ENCODE results near the gene ZNFX1. TPM values are rescaled to one million over a fixed set of nuclear protein-coding genes. Genes with fewer than 3 reads are reported as not detected.

ZNFX1 gene
- total and polyA plus RNA-seq, 2 experiments from 2014 or later = 47.3 to 50.7 TPM

DNA sequence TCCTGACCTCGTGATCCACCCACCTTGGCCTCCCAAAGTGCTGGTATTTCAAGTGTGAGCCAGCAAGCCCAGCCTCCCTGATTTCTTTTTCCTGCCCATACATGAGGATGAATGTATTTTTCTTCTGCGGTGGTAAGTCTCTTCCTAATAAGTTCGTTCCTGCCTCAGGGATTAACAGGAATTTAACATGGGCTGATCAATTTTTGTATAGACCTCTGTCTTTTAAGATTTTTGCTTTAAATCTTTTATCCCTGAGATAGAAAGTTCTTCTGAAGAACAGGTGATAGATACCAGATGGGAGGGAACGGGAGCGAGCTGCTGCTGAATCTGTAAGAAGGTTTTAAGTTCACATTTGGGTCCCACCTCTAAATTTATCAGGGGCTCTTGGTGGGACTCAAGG is 7.0 kb upstream of the ZNFX1 start:
- no peak overlapping the region for H3K9ac ChIP-seq
- no peak overlapping the region for H2AFZ ChIP-seq
- H3K36me3 ChIP-seq (ENCODE audit: low read depth) = peaks cover 97% of the 10 kb centered on the region
- peaks cover 61% of the 10 kb centered on the region for H3K4me1 ChIP-seq (ENCODE audit: insufficient read depth)
- TF ChIP-seq EZH2 (IDR thresholded peaks at IDR 0.05; ENCODE audit: insufficient read depth, poor library complexity, severe bottlenecking) (no peak), EZH2phosphoT487 (IDR thresholded peaks at IDR 0.05; ENCODE audit: insufficient read depth, low read depth) (no peak)
- 93 to 100% methylated on average over 5 of the region's 5 CpGs for WGBS, 2 experiments (ENCODE audit: low coverage in 1 of 2, low lambda C conversion rate in 2 of 2, missing lambda C conversion rate in 2 of 2)
- in situ Hi-C loops (cut with MboI) = no loop called here
- H3K4me3 ChIP-seq = peak overlapping the region; percentile 96
- DNase-seq = no peak
- H3F3A ChIP-seq (ENCODE audit: insufficient read depth) = peaks cover 100% of the 10 kb centered on the region
- peaks cover 94% of the 10 kb centered on the region for H3K79me2 ChIP-seq (ENCODE audit: insufficient read depth)
- no peaks in the 10 kb centered on the region for H3K9me2 ChIP-seq (ENCODE audit: insufficient read depth)
- H4K20me1 ChIP-seq (ENCODE audit: insufficient read depth) = peaks cover 74% of the 10 kb centered on the region
- H3K27ac ChIP-seq = no peak overlapping the region
- H3K9me3 ChIP-seq (ENCODE audit: low read depth) = no peaks in the 10 kb centered on the region
- peak overlapping the region; percentile 39 for H3K4me2 ChIP-seq (ENCODE audit: unreplicated experiment)
- no peaks in the 10 kb centered on the region for H3K27me3 ChIP-seq (replicated peaks; ENCODE audit: insufficient read depth)

DNA sequence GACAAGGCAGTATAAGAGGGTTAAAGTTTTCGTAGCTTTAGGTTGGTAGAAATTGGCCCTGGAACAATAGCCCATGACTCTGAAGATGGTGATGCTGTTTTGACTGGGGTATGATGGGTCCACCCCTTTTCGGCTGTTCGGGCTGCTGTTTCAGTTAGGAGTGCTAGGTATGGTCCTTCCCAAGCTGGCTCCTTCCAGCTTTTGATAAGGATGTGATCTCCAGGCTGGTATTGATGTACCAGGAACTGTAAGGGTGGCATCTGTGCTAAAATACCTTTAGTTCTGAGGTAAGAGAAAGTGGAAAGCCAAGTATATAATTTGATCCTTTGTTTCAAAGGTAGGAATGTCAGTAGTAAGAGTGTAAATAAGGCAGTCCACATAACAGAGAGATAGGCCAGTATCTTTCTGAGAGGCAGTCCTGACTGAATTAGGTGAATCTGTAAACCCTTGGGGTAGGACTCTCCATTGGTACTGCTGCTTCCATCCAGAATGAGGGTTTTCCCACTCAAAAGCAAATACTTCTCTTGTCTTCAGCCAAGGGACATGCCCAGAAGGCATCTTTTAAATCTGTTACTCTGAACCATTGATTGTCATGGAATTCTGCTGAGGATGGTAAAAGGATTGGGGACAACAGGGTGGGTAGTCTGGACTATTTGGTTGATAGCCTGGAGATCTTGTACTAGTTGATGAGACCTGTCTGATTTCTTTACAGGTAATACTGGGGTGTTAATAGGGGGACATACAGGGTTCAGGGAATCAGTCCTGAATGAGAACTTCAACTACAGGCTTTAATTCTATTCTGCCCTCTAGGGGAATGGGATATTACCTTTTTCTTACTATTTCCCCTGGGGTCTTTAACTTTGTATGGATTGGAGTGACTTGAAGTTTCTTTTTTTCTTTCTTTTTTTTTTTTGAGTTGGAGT is 6.1 kb upstream of the ZNFX1 start:
- TF ChIP-seq EZH2phosphoT487 (IDR thresholded peaks at IDR 0.05; ENCODE audit: insufficient read depth, low read depth) (no peak), EZH2 (IDR thresholded peaks at IDR 0.05; ENCODE audit: insufficient read depth, poor library complexity, severe bottlenecking) (no peak)
- no peaks in the 10 kb centered on the region for H3K9me3 ChIP-seq (ENCODE audit: low read depth)
- H4K20me1 ChIP-seq (ENCODE audit: insufficient read depth) = peaks cover 78% of the 10 kb centered on the region
- peaks cover 99% of the 10 kb centered on the region for H3K79me2 ChIP-seq (ENCODE audit: insufficient read depth)
- in situ Hi-C loops (cut with MboI) = no loop called here
- H3K27me3 ChIP-seq (replicated peaks; ENCODE audit: insufficient read depth) = no peaks in the 10 kb centered on the region
- no peak overlapping the region for H2AFZ ChIP-seq
- 93 to 96% methylated on average over 3 of the region's 3 CpGs for WGBS, 2 experiments (ENCODE audit: low coverage in 1 of 2, low lambda C conversion rate in 2 of 2, missing lambda C conversion rate in 2 of 2)
- H3K36me3 ChIP-seq (ENCODE audit: low read depth) = peaks cover 97% of the 10 kb centered on the region
- peak overlapping the region; percentile 15; the same call in 1 of the 2 replicates for H3K9ac ChIP-seq
- no peaks in the 10 kb centered on the region for H3K9me2 ChIP-seq (ENCODE audit: insufficient read depth)
- DNase-seq = peak; percentile 8
- H3K27ac ChIP-seq = peak overlapping the region; percentile 11; the same call in 1 of the 2 replicates
- H3F3A ChIP-seq (ENCODE audit: insufficient read depth) = peaks cover 100% of the 10 kb centered on the region
- H3K4me3 ChIP-seq = peak overlapping the region; percentile 96
- H3K4me2 ChIP-seq (ENCODE audit: unreplicated experiment) = peak overlapping the region; percentile 44
- H3K4me1 ChIP-seq (ENCODE audit: insufficient read depth) = peaks cover 62% of the 10 kb centered on the region

- DNase-seq = no peak
- in situ Hi-C loops (cut with MboI) = no loop called here
- H3K27ac ChIP-seq = peak overlapping the region; percentile 11; the same call in 1 of the 2 replicates
- H3K9me3 ChIP-seq (ENCODE audit: low read depth) = no peaks in the 10 kb centered on the region
- peaks cover 59% of the 10 kb centered on the region for H3K4me1 ChIP-seq (ENCODE audit: insufficient read depth)
- H4K20me1 ChIP-seq (ENCODE audit: insufficient read depth) = peaks cover 71% of the 10 kb centered on the region
- H3K4me2 ChIP-seq (ENCODE audit: unreplicated experiment) = peak overlapping the region; percentile 44
- 88 to 91% methylated on average over 9 of the region's 9 CpGs for WGBS, 2 experiments (ENCODE audit: low coverage in 1 of 2, low lambda C conversion rate in 2 of 2, missing lambda C conversion rate in 2 of 2)
- no peaks in the 10 kb centered on the region for H3K27me3 ChIP-seq (replicated peaks; ENCODE audit: insufficient read depth)
- H3F3A ChIP-seq (ENCODE audit: insufficient read depth) = peaks cover 94% of the 10 kb centered on the region
- TF ChIP-seq EZH2phosphoT487 (IDR thresholded peaks at IDR 0.05; ENCODE audit: insufficient read depth, low read depth) (no peak), EZH2 (IDR thresholded peaks at IDR 0.05; ENCODE audit: insufficient read depth, poor library complexity, severe bottlenecking) (no peak)
- H3K36me3 ChIP-seq (ENCODE audit: low read depth) = peaks cover 90% of the 10 kb centered on the region
- H3K9me2 ChIP-seq (ENCODE audit: insufficient read depth) = no peaks in the 10 kb centered on the region
- H2AFZ ChIP-seq = no peak overlapping the region
- H3K9ac ChIP-seq = peak overlapping the region; percentile 15; the same call in 1 of the 2 replicates
- peaks cover 97% of the 10 kb centered on the region for H3K79me2 ChIP-seq (ENCODE audit: insufficient read depth)
- H3K4me3 ChIP-seq = peak overlapping the region; percentile 96
These were observed 5.4 kb upstream of the ZNFX1 start for GRCh38 chr20:49283176-49283702.

DNA sequence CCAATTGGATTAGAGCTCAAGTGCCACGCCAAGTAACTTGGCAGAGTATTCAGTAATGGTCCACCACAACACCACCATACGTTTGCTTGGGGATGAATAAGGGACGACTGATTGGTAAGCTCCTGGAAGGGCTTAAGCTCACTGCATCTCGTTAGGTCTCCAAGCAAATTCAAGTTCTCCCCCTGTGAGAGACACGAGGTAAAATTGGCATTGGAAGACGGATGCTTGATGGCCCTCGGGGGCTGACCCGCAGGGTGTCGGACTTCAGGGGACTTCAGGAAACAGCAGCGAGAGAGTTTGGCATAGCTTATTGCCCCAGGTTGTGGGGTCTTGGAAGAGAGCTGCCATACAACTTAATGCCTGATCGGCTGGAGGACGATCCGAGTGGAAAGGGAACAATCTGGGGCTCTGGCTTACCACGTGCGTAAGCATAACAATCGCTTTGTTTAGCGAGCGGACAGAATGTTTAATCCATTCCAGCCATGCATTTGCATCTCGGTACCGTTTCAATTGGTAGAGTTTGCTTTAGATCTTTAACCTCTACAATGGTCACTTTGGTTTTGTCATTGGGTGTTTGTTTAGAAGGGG is 4.8 kb upstream of the ZNFX1 start:
- Histone ChIP-seq H4K20me1 (ENCODE audit: insufficient read depth) (peaks cover 65% of the 10 kb centered on the region), H3K9me3 (ENCODE audit: low read depth) (no peaks in the 10 kb centered on the region), H3K9me2 (ENCODE audit: insufficient read depth) (no peaks in the 10 kb centered on the region), H3F3A (ENCODE audit: insufficient read depth) (peaks cover 89% of the 10 kb centered on the region), H2AFZ (no peak overlapping the region), H3K4me3 (peak overlapping the region; percentile 96), H3K9ac (0 out of 2 replicates have a peak overlapping the region, but pooled peaks have one; percentile 3), H3K4me1 (ENCODE audit: insufficient read depth) (peaks cover 53% of the 10 kb centered on the region), H3K27me3 (replicated peaks; ENCODE audit: insufficient read depth) (no peaks in the 10 kb centered on the region), H3K27ac (no peak overlapping the region), H3K36me3 (ENCODE audit: low read depth) (peaks cover 86% of the 10 kb centered on the region), H3K79me2 (ENCODE audit: insufficient read depth) (peaks cover 94% of the 10 kb centered on the region), H3K4me2 (ENCODE audit: unreplicated experiment) (peak overlapping the region; percentile 44)
- peak; percentile 18 for DNase-seq
- 76 to 77% methylated on average over 20 of the region's 20 CpGs for WGBS, 2 experiments (ENCODE audit: low coverage in 1 of 2, low lambda C conversion rate in 2 of 2, missing lambda C conversion rate in 2 of 2)
- in situ Hi-C loops (cut with MboI) = no loop called here
- TF ChIP-seq EZH2phosphoT487 (IDR thresholded peaks at IDR 0.05; ENCODE audit: insufficient read depth, low read depth) (no peak), EZH2 (IDR thresholded peaks at IDR 0.05; ENCODE audit: insufficient read depth, poor library complexity, severe bottlenecking) (no peak)

All from GM23248 (cell line).